Inflammatory macrophage treated with lipopolysaccharide for 4 hours (primary cell): ENCODE measurements around the gene ST3GAL5.

Experiments
- DNase-seq: peaks from one replicate; pipeline ENCODE4 v3.0.0-alpha.2; 2020

Gene ST3GAL5

DNA sequence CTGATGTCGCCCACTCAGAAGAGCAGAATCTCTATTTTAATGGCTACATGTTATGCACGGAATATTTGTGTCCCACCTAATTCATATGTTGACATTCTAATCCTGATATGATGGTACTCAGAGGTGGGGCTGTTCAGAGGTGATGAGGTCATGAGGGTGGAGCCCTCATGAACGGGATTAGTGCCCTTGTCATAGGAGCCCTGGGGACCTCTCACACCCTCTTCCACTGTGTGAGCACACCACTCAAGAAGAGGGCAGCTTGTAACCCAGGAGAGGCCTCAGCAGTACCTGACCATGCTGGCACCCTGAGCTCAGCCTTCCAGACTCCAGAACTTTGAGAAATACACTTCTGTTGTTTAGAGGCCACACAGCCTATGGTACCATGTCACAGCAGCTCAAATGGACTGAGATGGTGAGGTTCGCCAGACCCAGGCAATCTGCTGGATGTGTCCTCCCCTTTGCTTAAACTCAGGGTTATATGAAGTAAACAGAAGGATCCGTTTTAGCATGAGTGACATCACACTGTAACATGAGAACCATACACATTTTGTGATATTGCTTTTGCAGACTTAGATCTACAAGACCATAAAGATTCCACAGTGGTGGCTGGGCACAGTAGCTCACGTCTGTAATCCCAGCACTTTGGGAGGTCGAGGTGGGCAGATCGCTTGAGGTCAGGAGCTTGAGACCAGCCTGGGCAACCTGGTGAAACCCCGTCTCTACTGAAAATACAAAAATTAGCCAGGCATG lies 86.3 kb downstream of the ST3GAL5 start:
- DNase-seq, result no peak

DNA sequence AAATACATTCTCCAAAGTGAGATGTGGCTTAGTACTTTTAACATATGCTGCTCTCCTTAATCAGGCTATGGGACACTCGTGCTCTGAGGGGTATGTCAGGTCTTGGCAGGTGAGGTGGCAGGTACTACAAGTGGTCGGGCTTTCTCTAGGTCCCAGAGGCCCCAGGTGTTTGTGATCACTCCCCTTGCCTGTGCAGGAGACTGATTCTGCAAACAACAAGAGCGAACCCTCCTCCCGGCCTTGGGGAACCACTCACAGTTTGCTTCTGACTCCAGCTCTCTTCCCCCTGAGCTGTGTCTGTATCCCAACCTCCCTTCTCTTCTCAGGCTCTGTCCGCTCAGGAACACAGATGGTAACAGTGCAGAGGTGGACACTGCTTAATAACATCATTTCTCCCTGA lies 86.9 kb downstream of the ST3GAL5 start:
- DNase-seq, result no peak

DNA sequence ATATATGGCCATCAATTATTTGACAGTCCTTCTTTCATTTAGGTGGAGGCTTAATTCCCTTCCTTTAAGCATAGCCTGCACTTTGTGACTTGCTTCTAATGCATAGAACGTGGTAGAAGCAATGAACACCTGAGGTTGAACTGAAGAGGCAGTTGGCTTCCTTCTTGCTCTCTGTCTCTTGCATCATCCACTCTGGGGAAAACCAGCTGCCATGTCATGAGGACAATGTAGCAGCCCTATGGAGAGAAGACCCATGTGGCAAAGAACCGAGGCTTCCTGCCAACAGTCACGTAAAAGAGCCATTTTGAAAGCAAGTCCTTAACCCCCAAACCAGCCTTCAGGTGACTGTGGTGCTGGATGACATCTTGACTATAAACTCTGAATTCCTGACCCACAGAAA lies 88.2 kb downstream of the ST3GAL5 start:
- DNase-seq, result peak; percentile 47

DNA sequence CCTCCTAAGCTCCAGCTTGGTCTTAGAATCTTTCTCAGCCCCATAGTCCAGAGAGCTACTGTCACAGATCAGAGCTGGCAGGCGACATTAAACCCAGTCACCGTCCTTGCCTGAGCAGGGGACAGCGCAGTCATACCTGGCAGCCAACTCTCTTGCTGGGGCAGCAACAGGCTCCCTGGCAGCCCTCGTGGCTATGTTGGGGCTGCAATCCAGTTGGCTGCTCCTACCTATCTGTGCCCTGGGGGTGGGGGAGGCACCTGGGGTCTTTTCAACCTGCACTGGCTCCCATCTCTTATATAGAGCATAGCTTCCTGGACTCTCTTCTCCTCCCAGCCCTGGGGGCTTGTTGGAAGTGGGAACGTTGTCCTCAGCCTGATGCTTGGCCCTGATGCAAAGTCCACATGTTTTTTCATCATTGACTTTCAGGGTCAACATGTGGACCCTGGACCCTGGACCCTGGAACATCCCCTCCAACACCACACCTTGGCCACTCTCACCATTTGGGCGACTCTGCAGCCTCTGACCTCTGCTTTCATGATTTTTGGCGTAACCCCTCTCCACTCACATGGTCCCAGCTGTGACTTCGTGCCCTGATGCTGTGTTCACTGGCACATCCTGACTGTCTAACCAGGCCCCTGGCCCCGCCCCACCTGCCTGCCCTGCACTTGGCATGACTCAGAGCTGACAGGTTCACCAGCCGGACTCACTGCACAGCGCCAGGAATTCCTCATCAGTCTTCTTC lies 89.4 kb downstream of the ST3GAL5 start:
- DNase-seq, result no peak

GRCh38 chr2:85797921-85798320 lies 90.9 kb downstream of the ST3GAL5 start:
- DNase-seq, result peak; percentile 25

DNA sequence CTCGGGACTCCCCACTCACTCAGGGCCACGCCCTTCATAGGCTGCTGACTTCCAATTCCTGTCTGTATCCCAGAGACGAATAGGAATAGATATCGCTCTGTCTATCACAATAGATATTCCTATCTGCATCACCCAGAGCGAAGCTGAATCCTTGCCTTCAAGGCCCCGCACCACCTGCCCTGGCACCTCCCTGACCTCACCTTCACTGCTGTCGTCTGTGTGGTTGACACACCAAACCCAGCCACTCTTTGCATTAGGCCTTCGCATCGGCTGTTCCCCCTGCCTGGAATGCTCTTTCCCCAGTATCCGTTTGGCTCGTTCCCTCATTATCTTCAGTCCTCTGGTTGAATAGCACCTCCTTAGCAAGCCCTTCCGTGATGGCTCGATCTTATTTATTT lies 91.5 kb downstream of the ST3GAL5 start:
- DNase-seq, result no peak

GRCh38 chr2:85796341-85797262 lies 92.2 kb downstream of the ST3GAL5 start:
- DNase-seq, result no peak

GRCh38 chr2:85796046-85796340 lies 92.8 kb downstream of the ST3GAL5 start:
- no peak for DNase-seq

GRCh38 chr2:85795331-85796045 lies 93.3 kb downstream of the ST3GAL5 start:
- DNase-seq, result no peak

- DNase-seq, result no peak
Measured at GRCh38 chr2:85794491-85795121, 94.2 kb downstream of the ST3GAL5 start.

- no peak for DNase-seq
Measured at GRCh38 chr2:85794038-85794441, 94.8 kb downstream of the ST3GAL5 start.

- no peak for DNase-seq
Measured at GRCh38 chr2:85793584-85793983, 95.2 kb downstream of the ST3GAL5 start.

DNA sequence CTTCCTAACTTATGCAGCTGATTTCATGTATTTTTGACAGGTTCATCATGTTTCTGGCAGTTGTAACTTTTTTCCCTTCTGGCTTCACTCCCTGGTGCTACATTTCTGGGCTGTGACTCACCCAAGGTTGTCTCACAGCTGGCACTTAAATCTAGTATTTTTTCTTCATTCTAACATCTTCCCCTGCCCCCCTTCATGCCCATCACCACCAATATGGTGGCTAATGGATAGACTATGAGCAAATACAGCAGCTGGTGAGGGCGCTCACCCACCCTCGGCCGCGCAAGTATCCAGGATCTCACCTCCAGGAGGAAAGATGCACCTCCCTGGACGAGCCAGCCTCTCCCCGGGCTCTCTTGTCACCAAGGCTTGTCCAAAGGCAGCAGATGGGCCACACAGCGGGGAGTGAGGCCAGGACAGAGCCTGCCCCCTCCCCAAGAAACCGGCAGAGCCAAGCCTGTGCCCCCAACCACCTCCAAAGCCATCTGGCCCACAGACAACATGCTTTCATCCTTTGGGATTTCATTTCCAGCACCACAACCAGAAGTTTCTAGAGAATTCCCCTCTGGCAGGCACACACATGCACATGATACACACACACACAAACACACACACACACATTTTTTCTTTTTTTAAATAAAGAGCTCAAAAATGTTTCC lies 95.9 kb downstream of the ST3GAL5 start:
- DNase-seq, result no peak

DNA sequence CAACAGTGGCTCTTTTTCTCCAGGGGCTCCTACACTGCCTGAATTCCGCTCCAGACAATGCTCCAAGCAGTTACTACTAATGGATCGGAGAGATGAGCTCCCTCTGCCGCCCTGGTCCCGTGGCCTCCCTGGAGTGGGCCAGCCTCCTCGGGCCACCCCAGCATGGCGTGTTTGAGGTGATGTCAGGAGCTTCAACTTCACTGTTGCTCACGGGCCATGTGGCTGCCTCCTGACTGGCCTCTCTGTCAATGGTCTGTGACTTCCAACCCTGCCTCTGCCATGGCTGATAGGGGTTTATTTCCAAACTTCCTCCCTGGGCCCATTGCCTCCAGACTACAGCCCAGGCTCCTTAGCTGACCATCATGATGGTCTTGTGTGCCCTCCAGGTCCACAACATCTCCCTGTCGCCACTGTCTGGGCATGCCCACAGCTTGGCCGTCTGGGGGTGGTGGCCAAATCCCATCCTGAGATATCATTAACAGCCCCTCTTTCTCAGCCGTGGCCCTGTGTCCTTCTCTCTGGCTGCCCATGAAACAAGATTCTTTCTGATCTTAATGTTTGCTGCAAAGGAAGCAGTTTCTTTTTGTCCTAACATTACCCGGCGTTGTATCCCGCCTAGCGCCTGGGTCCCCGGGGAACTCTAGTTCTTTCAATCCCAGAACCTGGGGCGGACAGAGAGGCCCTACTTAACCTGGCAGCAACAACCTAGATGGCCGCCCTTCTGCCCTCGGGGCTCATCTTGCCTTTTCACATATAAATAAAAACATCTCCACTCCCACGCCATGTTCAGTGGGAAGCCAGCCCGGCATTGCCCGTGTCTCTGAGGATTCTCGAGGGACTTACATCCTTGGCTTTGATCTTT lies 96.9 kb downstream of the ST3GAL5 start:
- no peak for DNase-seq

GRCh38 chr2:85790499-85791188 lies 98.1 kb downstream of the ST3GAL5 start:
- peak; percentile 75 for DNase-seq

GRCh38 chr2:85790032-85790431 lies 98.8 kb downstream of the ST3GAL5 start:
- no peak for DNase-seq

- DNase-seq, result no peak
Measured at GRCh38 chr2:85789271-85789670, 99.5 kb downstream of the ST3GAL5 start.

DNA sequence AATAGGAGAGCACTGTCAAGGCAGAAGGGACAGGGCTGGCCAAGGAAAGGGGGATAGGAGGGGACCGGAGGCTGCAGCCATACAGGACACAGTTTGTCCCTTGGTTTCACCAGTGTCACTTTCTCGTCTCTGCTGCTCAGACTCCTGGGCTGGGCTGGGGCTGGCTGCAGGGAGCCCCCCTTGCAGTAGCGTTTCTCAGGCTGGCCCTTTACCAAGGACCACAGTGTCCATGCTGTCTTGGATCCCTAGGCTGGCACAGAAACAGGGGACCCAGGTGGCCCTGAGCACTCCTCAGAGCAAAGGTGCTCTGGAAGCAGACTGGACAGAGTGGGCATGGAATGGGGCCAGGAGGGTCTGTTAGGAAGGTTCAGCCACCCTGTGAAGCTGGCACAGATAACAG lies 100.2 kb downstream of the ST3GAL5 start:
- no peak for DNase-seq

DNA sequence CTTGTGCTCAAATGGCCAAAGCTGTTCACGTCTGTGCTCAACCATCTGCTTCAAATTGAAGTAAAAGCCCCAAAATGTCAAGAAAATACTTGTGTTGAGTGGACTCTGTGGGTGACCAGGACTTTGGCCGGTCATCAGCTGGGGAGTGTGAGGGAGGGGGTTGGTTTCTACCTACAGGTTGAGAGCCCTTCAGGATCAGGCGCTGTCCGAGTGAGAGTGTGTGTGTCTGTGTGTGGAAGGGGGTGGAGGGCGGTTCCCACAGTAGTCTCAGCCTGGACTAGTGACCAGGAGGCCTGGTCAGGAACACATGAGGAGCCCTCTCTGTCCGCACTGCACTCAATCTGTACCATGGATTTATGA lies 100.8 kb downstream of the ST3GAL5 start:
- DNase-seq, result no peak

GRCh38 chr2:85787282-85787980 lies 101.4 kb downstream of the ST3GAL5 start:
- no peak for DNase-seq
